HepG2 (cell line): Measurements from ENCODE around the gene TRIM66. TPM values are rescaled to one million over a fixed set of nuclear protein-coding genes. Genes with fewer than 3 reads are reported as not detected.

Source experiments
- AGO2 ChIP-seq: fragments of 200-400 bp; formaldehyde crosslinking; optimal IDR thresholded peaks from 2 replicates; pipeline ENCODE3; 2017; ENCODE audit warnings: mild to moderate bottlenecking, low read depth, low read length, moderate library complexity
- ASH2L ChIP-seq: fragments of 300-600, 200-600 bp; sonication (generic); IDR thresholded peaks from 2 replicates; pipeline ENCODE4 v1.7.0; 2017; ENCODE audit warnings: low read depth, mild to moderate bottlenecking, moderate library complexity, mixed read lengths, low read length; ENCODE audit not compliant: insufficient read length
- DMTF1 ChIP-seq: sonication (generic); formaldehyde crosslinking; IDR thresholded peaks from 2 replicates; pipeline ENCODE4 v1.4.0; 2020; ENCODE audit warnings: mild to moderate bottlenecking, missing genetic modification reagents
- GFI1 ChIP-seq: sonication (generic); formaldehyde crosslinking; IDR thresholded peaks from 2 replicates; pipeline ENCODE4 v1.5.0; 2020; ENCODE audit warnings: missing genetic modification reagents, mild to moderate bottlenecking, borderline replicate concordance
- HDAC1 ChIP-seq: sonication (generic); formaldehyde crosslinking; IDR thresholded peaks from 2 replicates; pipeline ENCODE4 v1.5.1; 2020; ENCODE audit warnings: mild to moderate bottlenecking, missing genetic modification reagents
- PCBP1 ChIP-seq: fragments of 200-400 bp; formaldehyde crosslinking; IDR thresholded peaks from 2 replicates; pipeline ENCODE4 v1.6.1; 2017; ENCODE audit warnings: mild to moderate bottlenecking, low read depth, low read length, borderline replicate concordance
- PHF5A ChIP-seq: IDR thresholded peaks from one replicate; pipeline ENCODE4 v1.6.1; 2018; ENCODE audit warnings: low read depth, missing genetic modification reagents; ENCODE audit not compliant: unreplicated experiment
- RBM39 ChIP-seq: fragments of 200-400 bp; formaldehyde crosslinking; IDR thresholded peaks from one replicate; pipeline ENCODE4 v1.6.1; 2018; ENCODE audit warnings: antibody characterized with exemption, mild to moderate bottlenecking, low read depth, low read length; ENCODE audit not compliant: poor library complexity, severe bottlenecking
- ZFP36L1 ChIP-seq: sonication (generic); formaldehyde crosslinking; IDR thresholded peaks from 2 replicates; pipeline ENCODE4 v1.8.0; 2022; ENCODE audit warnings: mild to moderate bottlenecking, missing genetic modification reagents, moderate library complexity
- ZFP37 ChIP-seq: sonication (generic); formaldehyde crosslinking; IDR thresholded peaks from 2 replicates; pipeline ENCODE4 v1.4.0; 2020; ENCODE audit warnings: missing genetic modification reagents, borderline replicate concordance
- ZNF414 ChIP-seq: sonication (generic); formaldehyde crosslinking; IDR thresholded peaks from 2 replicates; pipeline ENCODE4 v1.5.0; 2020; ENCODE audit warnings: missing genetic modification reagents
- ZNF468 ChIP-seq: sonication (generic); formaldehyde crosslinking; IDR thresholded peaks from 2 replicates; pipeline ENCODE4 v1.8.0; 2022; ENCODE audit warnings: mild to moderate bottlenecking, moderate library complexity, missing genetic modification reagents
- ZNF512 ChIP-seq: sonication (generic); formaldehyde crosslinking; IDR thresholded peaks from 2 replicates; pipeline ENCODE4 v1.4.0; 2020; ENCODE audit warnings: mild to moderate bottlenecking, missing genetic modification reagents
- ZNF572 ChIP-seq: sonication (generic); formaldehyde crosslinking; IDR thresholded peaks from 2 replicates; pipeline ENCODE4 v1.5.1; 2020; ENCODE audit warnings: mild to moderate bottlenecking, missing genetic modification reagents
- ZNF7 ChIP-seq: IDR thresholded peaks from 2 replicates; pipeline ENCODE4 v1.6.1; 2016; ENCODE audit warnings: missing biosample characterization, missing genetic modification reagents
- ZNF883 ChIP-seq: sonication (generic); formaldehyde crosslinking; IDR thresholded peaks from 2 replicates; pipeline ENCODE4 v1.5.1; 2020; ENCODE audit warnings: mild to moderate bottlenecking, missing genetic modification reagents; ENCODE audit errors: not compliant biosample characterization
- ZSCAN20 ChIP-seq: sonication (generic); formaldehyde crosslinking; IDR thresholded peaks from 2 replicates; pipeline ENCODE4 v1.4.0; 2020; ENCODE audit warnings: missing genetic modification reagents, mild to moderate bottlenecking, borderline replicate concordance
- polyA plus RNA-seq, 8 experiments: library from polyadenylated mRNA; depleted of rRNA in 3 of 8; stranded (reverse) in 7 of 8; unstranded in 1 of 8; fragments of >200 nt; fragmentation: Illumina TruSeq in 4 of 8; extraction: Trizol in 4 of 8; gene quantifications; 2 replicates each; pipeline versions ENCODE4 v1.2.1 to v1.2.3, GENCODE V29; 2011 to 2016; ENCODE audit warnings: low read depth in 4 of 8, missing spikeins in 1 of 8, mixed read lengths in 1 of 8; ENCODE audit not compliant: insufficient read depth in 1 of 8
- total RNA-seq, 5 experiments: library from RNA; depleted of rRNA; stranded (reverse); fragments of >200 nt; fragmentation: Illumina TruSeq; extraction: Trizol; gene quantifications; 2 replicates each; pipeline ENCODE4 v1.2.3, GENCODE V29; 2016; ENCODE audit warnings: low read depth in 1 of 5
- TF ChIP-seq, protein P1 (sequence below): sonication (generic); formaldehyde crosslinking; IDR thresholded peaks from 2 replicates; pipeline ENCODE4 v1.5.0; 2020; ENCODE audit warnings: mild to moderate bottlenecking, missing genetic modification reagents, moderate library complexity
- TF ChIP-seq, protein P2 (sequence below): sonication (generic); formaldehyde crosslinking; IDR thresholded peaks from 2 replicates; pipeline ENCODE4 v1.5.1; 2020; ENCODE audit warnings: missing genetic modification reagents, mild to moderate bottlenecking, borderline replicate concordance
- TF ChIP-seq, protein P3 (sequence below): sonication (generic); formaldehyde crosslinking; IDR thresholded peaks from 2 replicates; pipeline ENCODE4 v1.8.1; 2023; ENCODE audit warnings: mild to moderate bottlenecking, moderate library complexity, missing genetic modification reagents

Gene TRIM66
- total and polyA plus RNA-seq, 2 of the 13 experiments (the other 11 are each of a cell fraction or from before 2014, with no cell fraction given) = 4.9 to 6.1 TPM

DNA sequence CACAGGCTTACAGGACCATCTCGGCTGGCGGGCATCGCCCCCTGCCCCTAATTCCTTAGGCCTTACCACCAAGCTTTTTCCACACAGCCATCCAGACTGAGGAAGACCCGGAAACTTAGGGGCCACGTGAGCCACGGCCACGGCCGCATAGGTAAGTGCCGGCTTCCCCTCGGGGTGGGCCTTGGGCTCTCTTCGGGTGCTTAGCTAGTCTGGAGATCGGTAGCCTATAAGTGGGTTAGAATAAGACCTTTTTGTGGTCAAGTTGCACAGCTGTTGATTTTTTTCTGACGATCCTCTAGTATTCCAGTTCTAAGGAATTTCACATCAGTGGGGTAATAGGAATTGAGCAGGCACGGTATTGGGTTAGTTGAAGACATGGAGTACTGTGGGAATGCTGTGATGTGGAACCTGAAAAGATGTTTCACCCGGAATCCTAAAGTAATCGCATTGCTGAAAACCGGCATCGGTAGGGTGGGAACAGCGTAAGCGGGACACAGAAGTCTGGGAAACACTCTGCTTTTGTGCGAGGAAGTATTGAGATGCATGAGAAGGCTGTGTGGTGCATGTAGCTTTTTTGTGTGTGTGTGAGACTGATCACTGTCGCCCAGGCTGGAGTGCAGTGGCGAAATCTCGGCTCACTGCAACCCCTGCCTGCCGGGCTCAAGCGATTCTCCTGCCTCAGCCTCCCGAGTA, 796 bp upstream of the TRIM66 start (continued):
- TF ChIP-seq ZFP36L1 (CRISPR knock-in tag) (0 out of 2 replicates have a peak, but pooled peaks have one; percentile 42), ZFP37 (CRISPR knock-in tag) (no peak), ZSCAN20 (CRISPR knock-in tag) (no peak), GFI1 (CRISPR knock-in tag) (peak; percentile 54; the same call in 1 of the 2 replicates), HDAC1 (CRISPR knock-in tag) (no peak), RBM39 (no peak), PCBP1 (no peak), PHF5A (CRISPR knock-in tag) (no peak), ASH2L (peak; percentile 13), ZNF414 (CRISPR knock-in tag) (peak; percentile 14; the same call in 1 of the 2 replicates), ZNF512 (peak; percentile 22; the same call in 1 of the 2 replicates), ZNF572 (0 out of 2 replicates have a peak, but pooled peaks have one; percentile 18), DMTF1 (no peak), ZNF7 (no peak), AGO2 (no peak), ZNF883 (CRISPR knock-in tag) (no peak), ZNF468 (CRISPR knock-in tag) (no peak; the same call in 1 of the 2 replicates)
- TF ChIP-seq, protein P1, sequence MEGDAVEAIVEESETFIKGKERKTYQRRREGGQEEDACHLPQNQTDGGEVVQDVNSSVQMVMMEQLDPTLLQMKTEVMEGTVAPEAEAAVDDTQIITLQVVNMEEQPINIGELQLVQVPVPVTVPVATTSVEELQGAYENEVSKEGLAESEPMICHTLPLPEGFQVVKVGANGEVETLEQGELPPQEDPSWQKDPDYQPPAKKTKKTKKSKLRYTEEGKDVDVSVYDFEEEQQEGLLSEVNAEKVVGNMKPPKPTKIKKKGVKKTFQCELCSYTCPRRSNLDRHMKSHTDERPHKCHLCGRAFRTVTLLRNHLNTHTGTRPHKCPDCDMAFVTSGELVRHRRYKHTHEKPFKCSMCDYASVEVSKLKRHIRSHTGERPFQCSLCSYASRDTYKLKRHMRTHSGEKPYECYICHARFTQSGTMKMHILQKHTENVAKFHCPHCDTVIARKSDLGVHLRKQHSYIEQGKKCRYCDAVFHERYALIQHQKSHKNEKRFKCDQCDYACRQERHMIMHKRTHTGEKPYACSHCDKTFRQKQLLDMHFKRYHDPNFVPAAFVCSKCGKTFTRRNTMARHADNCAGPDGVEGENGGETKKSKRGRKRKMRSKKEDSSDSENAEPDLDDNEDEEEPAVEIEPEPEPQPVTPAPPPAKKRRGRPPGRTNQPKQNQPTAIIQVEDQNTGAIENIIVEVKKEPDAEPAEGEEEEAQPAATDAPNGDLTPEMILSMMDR (CRISPR knock-in tag) = no peak
- TF ChIP-seq, protein P2, sequence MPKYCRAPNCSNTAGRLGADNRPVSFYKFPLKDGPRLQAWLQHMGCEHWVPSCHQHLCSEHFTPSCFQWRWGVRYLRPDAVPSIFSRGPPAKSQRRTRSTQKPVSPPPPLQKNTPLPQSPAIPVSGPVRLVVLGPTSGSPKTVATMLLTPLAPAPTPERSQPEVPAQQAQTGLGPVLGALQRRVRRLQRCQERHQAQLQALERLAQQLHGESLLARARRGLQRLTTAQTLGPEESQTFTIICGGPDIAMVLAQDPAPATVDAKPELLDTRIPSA (CRISPR knock-in tag) = peak; percentile 10; the same call in 1 of the 2 replicates
- TF ChIP-seq, protein P3, sequence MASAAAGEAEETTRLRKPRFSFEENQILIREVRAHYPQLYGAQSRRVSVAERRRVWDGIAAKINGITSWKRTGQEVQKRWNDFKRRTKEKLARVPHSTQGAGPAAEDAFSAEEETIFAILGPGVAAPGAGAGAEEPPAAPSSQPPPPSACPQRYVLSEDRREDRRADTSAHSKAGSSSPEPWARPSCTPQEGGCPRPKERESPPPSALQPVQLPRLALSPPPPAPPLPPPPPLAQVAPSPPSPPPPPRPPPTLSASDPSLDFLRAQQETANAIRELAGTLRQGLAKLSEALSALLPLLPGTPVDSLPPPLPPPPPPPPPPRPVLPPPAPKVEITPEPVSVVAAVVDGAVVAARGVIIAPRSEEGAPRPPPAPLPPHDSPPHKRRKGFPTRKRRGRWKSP = 0 out of 2 replicates have a peak, but pooled peaks have one; percentile 43
